ENCODE results near the gene NELFA. TPM values are rescaled to one million over a fixed set of nuclear protein-coding genes. Genes with fewer than 3 reads are reported as not detected.

Gene NELFA
- total and polyA plus RNA-seq, 2 experiments from 2014 or later: 54.4 to 71.4 TPM

DNA sequence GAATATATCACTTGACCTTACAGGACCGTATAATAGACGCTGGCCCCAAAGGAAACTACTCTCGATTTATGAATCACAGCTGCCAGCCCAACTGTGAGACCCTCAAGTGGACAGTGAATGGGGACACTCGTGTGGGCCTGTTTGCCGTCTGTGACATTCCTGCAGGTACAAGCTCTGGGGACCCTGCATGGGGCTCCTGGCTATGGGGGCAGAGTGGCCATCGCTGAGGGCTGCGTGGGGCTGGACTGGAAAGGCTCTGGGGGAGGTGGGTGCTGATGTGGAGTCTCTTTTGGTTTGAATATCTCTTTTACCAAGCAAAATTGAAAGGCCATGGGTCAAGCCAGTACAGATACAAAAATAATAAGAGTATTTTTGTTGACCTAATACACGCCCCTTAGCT is 33.9 kb downstream of the NELFA start:
- no peaks in the 10 kb centered on the region for H3K9me3 ChIP-seq (ENCODE audit: low read depth)
- no peaks in the 10 kb centered on the region for H3K27me3 ChIP-seq
- peaks cover 10% of the 10 kb centered on the region for H3K4me1 ChIP-seq (ENCODE audit: low read depth)
- TF ChIP-seq, protein P1, sequence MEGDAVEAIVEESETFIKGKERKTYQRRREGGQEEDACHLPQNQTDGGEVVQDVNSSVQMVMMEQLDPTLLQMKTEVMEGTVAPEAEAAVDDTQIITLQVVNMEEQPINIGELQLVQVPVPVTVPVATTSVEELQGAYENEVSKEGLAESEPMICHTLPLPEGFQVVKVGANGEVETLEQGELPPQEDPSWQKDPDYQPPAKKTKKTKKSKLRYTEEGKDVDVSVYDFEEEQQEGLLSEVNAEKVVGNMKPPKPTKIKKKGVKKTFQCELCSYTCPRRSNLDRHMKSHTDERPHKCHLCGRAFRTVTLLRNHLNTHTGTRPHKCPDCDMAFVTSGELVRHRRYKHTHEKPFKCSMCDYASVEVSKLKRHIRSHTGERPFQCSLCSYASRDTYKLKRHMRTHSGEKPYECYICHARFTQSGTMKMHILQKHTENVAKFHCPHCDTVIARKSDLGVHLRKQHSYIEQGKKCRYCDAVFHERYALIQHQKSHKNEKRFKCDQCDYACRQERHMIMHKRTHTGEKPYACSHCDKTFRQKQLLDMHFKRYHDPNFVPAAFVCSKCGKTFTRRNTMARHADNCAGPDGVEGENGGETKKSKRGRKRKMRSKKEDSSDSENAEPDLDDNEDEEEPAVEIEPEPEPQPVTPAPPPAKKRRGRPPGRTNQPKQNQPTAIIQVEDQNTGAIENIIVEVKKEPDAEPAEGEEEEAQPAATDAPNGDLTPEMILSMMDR (IDR thresholded peaks at IDR 0.05; ENCODE audit: low read depth, low read length): no peak
- H3K36me3 ChIP-seq: peaks cover 41% of the 10 kb centered on the region
- H3K4me3 ChIP-seq: no peak overlapping the region
- no peak overlapping the region for H3K27ac ChIP-seq
- no peak for DNase-seq (ENCODE audit: low read depth in 1 of 2, low spot score in 1 of 2)

DNA sequence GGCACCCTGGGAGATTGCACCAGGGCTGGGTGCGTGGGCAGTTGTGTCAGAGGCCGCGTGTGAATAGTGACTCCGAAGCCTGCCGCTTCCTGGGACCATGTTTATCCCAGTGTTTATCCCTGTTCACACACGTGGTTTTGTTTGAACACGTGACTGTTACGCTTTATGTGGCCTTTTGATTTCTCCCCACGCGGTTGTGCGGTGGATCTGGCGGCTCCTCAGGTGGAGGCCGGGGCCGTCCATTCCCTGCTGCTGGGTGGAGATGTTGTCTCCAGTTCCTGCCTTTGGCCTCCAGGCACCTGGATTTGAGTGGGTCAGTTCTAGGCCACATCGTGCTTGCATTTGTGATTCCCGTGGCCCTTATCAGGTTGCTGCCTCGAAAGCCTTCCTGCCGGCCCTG is 35.1 kb downstream of the NELFA start:
- DNase-seq (ENCODE audit: low read depth in 1 of 2, low spot score in 1 of 2): no peak
- TF ChIP-seq, protein P1 (IDR thresholded peaks at IDR 0.05; ENCODE audit: low read depth, low read length): no peak
- Histone ChIP-seq H3K36me3 (peaks cover 36% of the 10 kb centered on the region), H3K9me3 (ENCODE audit: low read depth) (no peaks in the 10 kb centered on the region), H3K4me1 (ENCODE audit: low read depth) (peaks cover 10% of the 10 kb centered on the region), H3K4me3 (no peak overlapping the region), H3K27me3 (no peaks in the 10 kb centered on the region), H3K27ac (no peak overlapping the region)

DNA sequence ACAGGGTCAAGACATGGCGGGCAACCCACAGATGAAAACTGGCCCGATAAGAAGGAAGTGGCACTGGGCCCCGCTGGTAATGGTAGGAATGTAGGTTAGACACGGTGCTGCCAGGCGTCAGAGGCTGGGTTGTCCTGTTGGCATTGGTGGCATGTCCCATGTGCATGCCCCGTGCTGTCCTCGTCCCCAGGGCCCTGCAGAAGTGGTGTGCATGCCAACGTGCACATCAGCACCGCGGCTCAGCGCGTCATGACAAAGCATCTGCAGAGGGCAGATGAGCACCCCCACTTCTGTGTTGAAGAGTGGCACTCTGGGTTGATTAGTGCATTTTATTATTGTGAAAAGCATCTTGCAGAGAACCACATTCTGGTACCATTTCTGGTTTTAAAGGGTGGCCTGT is 35.6 kb downstream of the NELFA start:
- Histone ChIP-seq H3K27ac (no peak overlapping the region), H3K4me3 (no peak overlapping the region), H3K27me3 (no peaks in the 10 kb centered on the region), H3K9me3 (ENCODE audit: low read depth) (no peaks in the 10 kb centered on the region), H3K4me1 (ENCODE audit: low read depth) (peaks cover 10% of the 10 kb centered on the region), H3K36me3 (peaks cover 34% of the 10 kb centered on the region)
- no peak for DNase-seq (ENCODE audit: low read depth in 1 of 2, low spot score in 1 of 2)
- TF ChIP-seq, protein P1 (IDR thresholded peaks at IDR 0.05; ENCODE audit: low read depth, low read length): no peak

DNA sequence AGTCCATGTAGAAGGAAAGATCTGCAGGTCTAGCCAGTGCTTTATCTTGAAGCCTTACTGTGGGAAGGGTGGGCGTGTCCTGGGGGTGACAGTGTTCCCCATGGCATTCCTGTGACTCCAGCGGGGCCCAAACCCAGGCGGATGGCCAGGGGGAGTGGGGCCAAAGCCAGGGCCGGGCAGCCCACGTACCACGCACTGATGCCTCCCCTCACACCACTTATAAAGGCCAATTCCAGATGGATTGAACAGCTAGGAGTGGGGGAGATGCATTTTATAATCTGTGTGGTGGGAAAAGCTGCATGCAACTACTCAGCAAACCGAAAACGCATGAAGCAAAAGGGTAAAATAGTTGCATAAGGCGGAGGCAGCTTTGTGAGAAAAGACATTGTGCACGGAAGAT is 36.4 kb downstream of the NELFA start:
- peaks cover 10% of the 10 kb centered on the region for H3K4me1 ChIP-seq (ENCODE audit: low read depth)
- TF ChIP-seq, protein P1 (IDR thresholded peaks at IDR 0.05; ENCODE audit: low read depth, low read length): no peak
- no peak for DNase-seq (ENCODE audit: low read depth in 1 of 2, low spot score in 1 of 2)
- no peak overlapping the region for H3K27ac ChIP-seq
- no peaks in the 10 kb centered on the region for H3K27me3 ChIP-seq
- H3K4me3 ChIP-seq: no peak overlapping the region
- H3K9me3 ChIP-seq (ENCODE audit: low read depth): no peaks in the 10 kb centered on the region
- H3K36me3 ChIP-seq: peaks cover 32% of the 10 kb centered on the region

DNA sequence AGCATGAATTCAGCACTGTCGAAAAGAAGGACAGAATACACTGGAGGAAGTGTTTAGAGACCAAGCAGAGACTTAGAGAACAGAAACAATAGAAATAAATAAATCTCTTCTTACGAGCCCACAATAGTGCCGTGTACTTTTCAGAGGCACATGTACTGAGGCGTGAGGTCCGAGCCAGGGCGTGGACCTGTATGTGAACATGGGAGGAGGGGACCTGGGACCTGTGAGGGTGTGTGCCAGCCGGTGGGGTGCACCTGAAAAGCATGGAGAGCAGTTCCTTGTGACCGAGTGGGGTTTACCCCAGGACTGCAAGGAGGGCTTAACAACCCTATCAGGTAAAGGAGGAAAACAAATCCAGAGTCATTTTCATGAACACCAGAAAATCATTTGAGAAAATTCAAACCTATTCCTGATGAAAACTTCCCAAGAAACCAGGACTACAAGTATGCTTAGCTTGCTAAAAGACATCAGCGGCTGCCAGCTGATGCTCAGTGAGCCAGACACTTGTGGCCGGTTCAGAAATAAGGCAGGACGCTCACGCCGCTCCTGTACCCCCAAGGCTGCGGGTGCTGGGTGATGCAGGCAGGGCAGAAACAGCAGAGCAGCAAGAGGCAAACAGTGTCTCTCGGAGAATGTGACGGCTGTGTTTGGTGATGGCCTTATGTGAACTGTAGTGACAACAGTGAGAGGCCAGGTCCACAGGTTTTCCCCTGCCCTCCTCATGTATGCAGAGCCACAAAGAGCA is 37.1 kb downstream of the NELFA start:
- H3K4me3 ChIP-seq: no peak overlapping the region
- peaks cover 28% of the 10 kb centered on the region for H3K36me3 ChIP-seq
- no peak overlapping the region for H3K27ac ChIP-seq
- no peaks in the 10 kb centered on the region for H3K9me3 ChIP-seq (ENCODE audit: low read depth)
- no peak for DNase-seq (ENCODE audit: low read depth in 1 of 2, low spot score in 1 of 2)
- TF ChIP-seq, protein P1 (IDR thresholded peaks at IDR 0.05; ENCODE audit: low read depth, low read length): no peak
- peaks cover 10% of the 10 kb centered on the region for H3K4me1 ChIP-seq (ENCODE audit: low read depth)
- no peaks in the 10 kb centered on the region for H3K27me3 ChIP-seq
